Lung (tissue), 12 donors: ENCODE measurements around the gene PRRT2. TPM values are rescaled to one million over a fixed set of nuclear protein-coding genes. Genes with fewer than 3 reads are reported as not detected.

Experiments used
- ATAC-seq: fragments of 200-7000 bp; cut with Tn5 transposase; one replicate; pipeline ENCODE4 v1.9.1; 2020; ENCODE audit warnings: moderate number of reproducible peaks; ENCODE audit not compliant: insufficient read depth, low FRiP score
- DNase-seq, 3 donors: peaks; one replicate each; pipeline ENCODE4 v3.0.0-alpha.2; 2013 to 2017
- H3K27ac ChIP-seq, 2 donors: one replicate each; pipeline ENCODE4 v1.5.1; 2013; ENCODE audit warnings: mild to moderate bottlenecking in 2 of 2, moderate library complexity in 2 of 2, control low read depth in 1 of 2, inconsistent platforms in 1 of 2, low read depth in 1 of 2, low read length in 1 of 2
- H3K27me3 ChIP-seq, 3 donors: one replicate each; pipeline ENCODE4 v1.5.1; 2013; ENCODE audit warnings: low read length in 2 of 3; ENCODE audit not compliant: control insufficient read depth in 3 of 3, insufficient read depth in 3 of 3
- H3K36me3 ChIP-seq, 4 donors: one replicate each; pipeline ENCODE4 v1.5.1; 2013; ENCODE audit warnings: low read length in 4 of 4, mild to moderate bottlenecking in 1 of 4, moderate library complexity in 1 of 4; ENCODE audit not compliant: control insufficient read depth in 4 of 4, insufficient read depth in 4 of 4
- H3K4me1 ChIP-seq, 5 donors: one replicate each; pipeline ENCODE4 v1.5.1; 2013; ENCODE audit warnings: low read length in 5 of 5, mild to moderate bottlenecking in 2 of 5, moderate library complexity in 1 of 5; ENCODE audit not compliant: control insufficient read depth in 5 of 5, insufficient read depth in 5 of 5
- H3K4me3 ChIP-seq: one replicate; pipeline ENCODE4 v1.5.1; 2013; ENCODE audit warnings: mild to moderate bottlenecking, control low read depth, moderate library complexity
- H3K9ac ChIP-seq, 2 donors: one replicate each; pipeline ENCODE4 v1.5.1; 2013; ENCODE audit warnings: low read length in 2 of 2, control low read depth in 1 of 2; ENCODE audit not compliant: insufficient read depth in 1 of 2
- H3K9me3 ChIP-seq, 4 donors: one replicate each; pipeline ENCODE4 v1.5.1; 2013; ENCODE audit warnings: low read length in 3 of 4, mild to moderate bottlenecking in 1 of 4, moderate library complexity in 1 of 4; ENCODE audit not compliant: control insufficient read depth in 4 of 4, insufficient read depth in 3 of 4
- WGBS, 2 donors: extraction: QIAGEN DNeasy Blood & Tissue Kit; methylation state at CpG; one replicate each; pipeline ENCODE4 v1.1.7; 2013; 5-methylcytosine and 5-hydroxymethylcytosine counted together
- polyA plus RNA-seq, 2 donors: library from polyadenylated mRNA; stranded (reverse); fragments of 200-250 nt; gene quantifications; one replicate each; pipeline ENCODE4 v1.2.1, GENCODE V29; 2013
- total RNA-seq, 2 donors: library from RNA; depleted of rRNA in 1 of 2; stranded (reverse); fragments of >200 nt in 1 of 2; gene quantifications; one replicate each; pipeline ENCODE4 v1.2.1, GENCODE V29; 2014 to 2021
- TF ChIP-seq, protein P1 (sequence below): IDR thresholded peaks from 2 replicates; pipeline ENCODE4 v1.5.1; 2012; ENCODE audit warnings: mild to moderate bottlenecking; ENCODE audit errors: control extremely low read depth, extremely low read depth
- donor health status: control.
- donor health status: control.
- donor health status: Bipolar disorder and iron deficiency.
- donor health status: healthy.
- donor health status: DM: yes; HTN: yes; CAD: no.

The PRRT2 gene
- total and polyA plus RNA-seq, 4 donors = 0.49 to 6.5 (median 1.5) TPM

DNA sequence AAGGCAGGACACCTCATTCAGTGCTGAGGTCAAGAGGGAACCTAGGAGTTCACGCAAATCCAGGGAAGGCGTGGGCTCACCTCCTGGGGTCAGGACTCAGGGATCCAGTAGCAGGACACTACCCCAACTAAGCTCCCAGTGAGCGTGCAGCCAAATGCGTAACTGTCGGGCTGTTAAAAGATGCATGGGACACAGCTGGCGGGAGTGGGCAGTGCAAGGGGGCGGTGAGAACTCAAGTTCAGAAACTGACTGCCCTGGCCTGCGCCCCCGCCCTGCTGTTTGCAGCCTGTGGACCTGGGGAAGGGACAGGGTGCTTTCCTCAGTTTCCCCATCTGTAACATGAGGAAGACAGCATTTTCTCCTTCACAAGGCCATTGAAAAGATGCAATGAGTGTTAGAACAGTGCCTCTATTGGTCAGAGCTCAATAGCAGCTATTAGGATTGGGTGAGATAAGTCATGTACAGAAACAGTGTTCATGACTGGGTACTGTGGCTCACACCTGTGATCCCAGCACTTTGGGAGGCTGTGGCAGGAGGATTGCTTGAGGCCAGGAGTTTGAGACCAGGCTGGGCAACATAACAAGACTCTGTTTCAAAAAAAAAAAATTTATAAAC, 30.8 kb downstream of the PRRT2 start:
- Histone ChIP-seq H3K36me3 (peaks cover 0 to 79% (median 6%) of the 10 kb centered on the region in 4 donors), H3K4me3 (no peak overlapping the region), H3K9ac (no peak overlapping the region), H3K27me3 (peaks cover 0 to under 1% (median 0%) of the 10 kb centered on the region in 3 donors), H3K4me1 (peaks cover 0 to 12% (median 0%) of the 10 kb centered on the region in 5 donors), H3K27ac (no peak overlapping the region), H3K9me3 (no peaks in the 10 kb centered on the region)
- 95 to 97% methylated on average over 9 of the region's 9 CpGs for WGBS, 2 donors
- ATAC-seq = no peak
- TF ChIP-seq, protein P1, sequence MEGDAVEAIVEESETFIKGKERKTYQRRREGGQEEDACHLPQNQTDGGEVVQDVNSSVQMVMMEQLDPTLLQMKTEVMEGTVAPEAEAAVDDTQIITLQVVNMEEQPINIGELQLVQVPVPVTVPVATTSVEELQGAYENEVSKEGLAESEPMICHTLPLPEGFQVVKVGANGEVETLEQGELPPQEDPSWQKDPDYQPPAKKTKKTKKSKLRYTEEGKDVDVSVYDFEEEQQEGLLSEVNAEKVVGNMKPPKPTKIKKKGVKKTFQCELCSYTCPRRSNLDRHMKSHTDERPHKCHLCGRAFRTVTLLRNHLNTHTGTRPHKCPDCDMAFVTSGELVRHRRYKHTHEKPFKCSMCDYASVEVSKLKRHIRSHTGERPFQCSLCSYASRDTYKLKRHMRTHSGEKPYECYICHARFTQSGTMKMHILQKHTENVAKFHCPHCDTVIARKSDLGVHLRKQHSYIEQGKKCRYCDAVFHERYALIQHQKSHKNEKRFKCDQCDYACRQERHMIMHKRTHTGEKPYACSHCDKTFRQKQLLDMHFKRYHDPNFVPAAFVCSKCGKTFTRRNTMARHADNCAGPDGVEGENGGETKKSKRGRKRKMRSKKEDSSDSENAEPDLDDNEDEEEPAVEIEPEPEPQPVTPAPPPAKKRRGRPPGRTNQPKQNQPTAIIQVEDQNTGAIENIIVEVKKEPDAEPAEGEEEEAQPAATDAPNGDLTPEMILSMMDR = no peak
- DNase-seq = no peak

DNA sequence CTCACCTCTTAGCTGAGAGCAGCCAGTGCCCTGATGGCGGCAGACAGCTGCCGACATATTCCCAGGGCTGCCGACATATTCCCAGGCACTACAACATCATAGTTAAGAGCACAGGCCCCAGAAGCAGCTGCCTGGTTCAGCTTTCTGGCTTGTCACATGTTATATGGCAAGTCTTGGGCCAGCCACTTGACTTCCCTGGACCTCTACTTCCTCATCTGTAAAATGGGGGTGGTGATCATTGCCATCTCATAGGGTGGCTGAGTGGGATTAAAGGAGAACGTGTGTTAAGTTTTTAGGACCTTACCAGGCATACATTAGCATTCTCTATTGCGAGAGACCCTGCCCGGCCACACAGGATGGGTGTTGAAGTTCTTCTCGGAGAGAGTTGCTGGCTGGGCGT, 31.9 kb downstream of the PRRT2 start:
- no peaks in the 10 kb centered on the region for H3K27me3 ChIP-seq
- H3K27ac ChIP-seq = peak overlapping the region in 1 of 2 donors; percentile 26
- peaks cover 0 to 12% (median 0%) of the 10 kb centered on the region in 5 donors for H3K4me1 ChIP-seq
- TF ChIP-seq, protein P1 = no peak
- ATAC-seq (no peak), DNase-seq (no peak)
- H3K9ac ChIP-seq = no peak overlapping the region
- no peaks in the 10 kb centered on the region for H3K9me3 ChIP-seq
- H3K36me3 ChIP-seq = peaks cover 0 to 76% (median 6%) of the 10 kb centered on the region in 4 donors
- WGBS, 2 donors = 95 to 96% methylated on average over 8 of the region's 8 CpGs
- H3K4me3 ChIP-seq = no peak overlapping the region

DNA sequence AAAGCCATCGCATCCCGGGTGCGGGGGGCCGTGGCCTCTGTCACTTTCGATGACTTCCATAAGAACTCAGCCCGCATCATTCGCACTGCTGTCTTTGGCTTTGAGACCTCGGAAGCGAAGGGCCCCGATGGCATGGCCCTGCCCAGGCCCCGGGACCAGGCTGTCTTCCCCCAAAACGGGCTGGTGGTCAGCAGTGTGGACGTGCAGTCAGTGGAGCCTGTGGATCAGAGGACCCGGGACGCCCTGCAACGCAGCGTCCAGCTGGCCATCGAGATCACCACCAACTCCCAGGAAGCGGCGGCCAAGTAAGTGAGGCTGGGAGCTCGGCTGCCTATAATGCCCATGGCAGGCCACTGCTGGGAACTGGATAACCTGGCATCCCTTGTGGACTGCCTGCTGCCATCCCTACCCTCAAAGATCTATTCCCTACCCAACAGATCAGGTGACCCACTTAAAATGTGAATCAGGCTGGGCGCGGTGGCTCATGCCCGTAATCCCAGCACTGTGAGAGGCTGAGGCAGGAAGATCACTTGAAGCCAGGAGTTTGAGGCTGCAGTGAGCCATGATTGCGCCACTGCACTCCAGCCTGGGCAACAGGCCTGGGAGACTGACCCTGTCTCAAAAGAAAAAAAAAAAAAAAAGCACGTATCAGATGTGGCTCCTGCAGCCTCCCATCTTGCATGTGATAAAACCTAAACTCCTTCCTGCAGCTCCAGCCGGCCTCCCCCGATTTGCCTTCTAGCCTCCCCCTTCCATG, 32.8 kb downstream of the PRRT2 start:
- H3K4me3 ChIP-seq = no peak overlapping the region
- H3K9me3 ChIP-seq = no peaks in the 10 kb centered on the region
- ATAC-seq (peak; percentile 55), DNase-seq (peak in 1 of 3 donors; percentile 24)
- peaks cover 0 to 74% (median 6%) of the 10 kb centered on the region in 4 donors for H3K36me3 ChIP-seq
- WGBS, 2 donors = 90 to 92% methylated on average over 28 of the region's 28 CpGs
- TF ChIP-seq, protein P1 = no peak
- H3K27me3 ChIP-seq = no peaks in the 10 kb centered on the region
- H3K9ac ChIP-seq = no peak overlapping the region
- peak overlapping the region in 1 of 2 donors; percentile 52 for H3K27ac ChIP-seq
- H3K4me1 ChIP-seq = peaks cover 0 to 12% (median 0%) of the 10 kb centered on the region in 5 donors
